ENCODE data around the gene CEP89.

DNA sequence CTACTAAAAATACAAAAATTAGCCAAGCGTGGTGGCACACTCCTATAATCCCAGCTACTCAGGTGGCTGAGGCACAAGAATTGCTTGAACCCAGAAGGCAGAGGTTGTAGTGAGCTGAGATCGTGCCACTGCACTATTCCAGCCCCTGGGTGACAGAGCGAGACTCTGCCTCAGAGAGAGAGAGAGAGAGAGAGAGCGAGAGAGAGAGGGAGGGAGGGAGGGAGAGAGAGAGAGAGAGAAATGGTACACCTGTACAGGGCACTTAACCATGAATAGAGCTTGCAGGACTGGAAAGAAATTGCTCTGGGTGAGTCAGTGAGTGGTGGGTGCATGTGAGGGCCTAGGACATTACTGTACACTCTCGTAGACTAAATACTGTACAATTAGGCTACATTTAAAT lies 61.7 kb downstream of the CEP89 start:
- TF ChIP-seq POLR2A (IDR thresholded peaks at IDR 0.05) (no peak), POLR2AphosphoS5 (IDR thresholded peaks at IDR 0.05) (no peak)
- TF ChIP-seq, protein P1, sequence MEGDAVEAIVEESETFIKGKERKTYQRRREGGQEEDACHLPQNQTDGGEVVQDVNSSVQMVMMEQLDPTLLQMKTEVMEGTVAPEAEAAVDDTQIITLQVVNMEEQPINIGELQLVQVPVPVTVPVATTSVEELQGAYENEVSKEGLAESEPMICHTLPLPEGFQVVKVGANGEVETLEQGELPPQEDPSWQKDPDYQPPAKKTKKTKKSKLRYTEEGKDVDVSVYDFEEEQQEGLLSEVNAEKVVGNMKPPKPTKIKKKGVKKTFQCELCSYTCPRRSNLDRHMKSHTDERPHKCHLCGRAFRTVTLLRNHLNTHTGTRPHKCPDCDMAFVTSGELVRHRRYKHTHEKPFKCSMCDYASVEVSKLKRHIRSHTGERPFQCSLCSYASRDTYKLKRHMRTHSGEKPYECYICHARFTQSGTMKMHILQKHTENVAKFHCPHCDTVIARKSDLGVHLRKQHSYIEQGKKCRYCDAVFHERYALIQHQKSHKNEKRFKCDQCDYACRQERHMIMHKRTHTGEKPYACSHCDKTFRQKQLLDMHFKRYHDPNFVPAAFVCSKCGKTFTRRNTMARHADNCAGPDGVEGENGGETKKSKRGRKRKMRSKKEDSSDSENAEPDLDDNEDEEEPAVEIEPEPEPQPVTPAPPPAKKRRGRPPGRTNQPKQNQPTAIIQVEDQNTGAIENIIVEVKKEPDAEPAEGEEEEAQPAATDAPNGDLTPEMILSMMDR (IDR thresholded peaks at IDR 0.05) = no peak
